Fibroblast of lung (primary cell): ENCODE measurements around the gene ATG14.

Experiments used
- EZH2 ChIP-seq: IDR thresholded peaks from 2 replicates; pipeline ENCODE4 v1.5.1; 2012; ENCODE audit warnings: low read length, control low read depth, mild to moderate bottlenecking; ENCODE audit errors: missing control alignments
- TF ChIP-seq, protein P1 (sequence below), 2 donors: IDR thresholded peaks in 1 of 2; conservative IDR thresholded peaks in 1 of 2; 1 replicate in 1 of 2; 2 replicates in 1 of 2; pipeline ENCODE4 v1.5.1; 2011 to 2012; ENCODE audit warnings: low read length in 2 of 2, control low read depth in 1 of 2, inconsistent platforms in 1 of 2, low read depth in 1 of 2, mild to moderate bottlenecking in 1 of 2

DNA sequence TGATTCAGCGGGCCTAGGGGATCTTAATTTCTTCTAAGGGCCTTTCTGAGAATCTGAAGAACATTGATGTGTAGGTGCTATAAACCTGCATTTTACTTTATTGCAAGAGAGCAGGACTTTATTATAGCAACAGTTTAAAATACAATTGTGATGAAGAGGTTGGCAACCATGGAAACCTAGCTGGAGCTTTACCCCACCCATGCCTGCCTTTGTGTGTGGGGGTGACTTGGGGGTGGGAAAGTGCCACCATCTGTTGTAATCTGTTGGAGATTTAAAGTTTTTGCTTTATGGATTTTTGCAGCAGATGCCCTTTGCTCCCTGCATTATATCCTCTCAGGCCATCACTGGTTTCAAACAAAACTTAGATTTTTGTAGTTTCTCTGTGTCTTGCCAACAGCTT is 64.6 kb downstream of the ATG14 start:
- TF ChIP-seq, protein P1, sequence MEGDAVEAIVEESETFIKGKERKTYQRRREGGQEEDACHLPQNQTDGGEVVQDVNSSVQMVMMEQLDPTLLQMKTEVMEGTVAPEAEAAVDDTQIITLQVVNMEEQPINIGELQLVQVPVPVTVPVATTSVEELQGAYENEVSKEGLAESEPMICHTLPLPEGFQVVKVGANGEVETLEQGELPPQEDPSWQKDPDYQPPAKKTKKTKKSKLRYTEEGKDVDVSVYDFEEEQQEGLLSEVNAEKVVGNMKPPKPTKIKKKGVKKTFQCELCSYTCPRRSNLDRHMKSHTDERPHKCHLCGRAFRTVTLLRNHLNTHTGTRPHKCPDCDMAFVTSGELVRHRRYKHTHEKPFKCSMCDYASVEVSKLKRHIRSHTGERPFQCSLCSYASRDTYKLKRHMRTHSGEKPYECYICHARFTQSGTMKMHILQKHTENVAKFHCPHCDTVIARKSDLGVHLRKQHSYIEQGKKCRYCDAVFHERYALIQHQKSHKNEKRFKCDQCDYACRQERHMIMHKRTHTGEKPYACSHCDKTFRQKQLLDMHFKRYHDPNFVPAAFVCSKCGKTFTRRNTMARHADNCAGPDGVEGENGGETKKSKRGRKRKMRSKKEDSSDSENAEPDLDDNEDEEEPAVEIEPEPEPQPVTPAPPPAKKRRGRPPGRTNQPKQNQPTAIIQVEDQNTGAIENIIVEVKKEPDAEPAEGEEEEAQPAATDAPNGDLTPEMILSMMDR (conservative IDR thresholded peaks at IDR 0.05 in 1 of 2, IDR thresholded peaks at IDR 0.05 in 1 of 2; ENCODE audit: low read depth in 1 of 2, low read length in 2 of 2) = no peak
- no peak for TF ChIP-seq EZH2
